Nephron progenitor cell (in vitro differentiated cells): ENCODE results near the gene HORMAD1.

Experiments used
- DNase-seq: peaks from one replicate; pipeline ENCODE4 v3.0.0; 2021
- H3K27ac Mint-ChIP-seq: 2 replicates; pipeline ENCODE4 v1.8.0; 2021; ENCODE audit warnings: mild to moderate bottlenecking, moderate library complexity, mixed read lengths
- H3K27me3 Mint-ChIP-seq: 2 replicates; pipeline ENCODE4 v1.8.0; 2021; ENCODE audit warnings: mild to moderate bottlenecking, low read depth, mixed read lengths; ENCODE audit not compliant: poor library complexity
- H3K36me3 Mint-ChIP-seq: 2 replicates; pipeline ENCODE4 v1.8.0; 2021; ENCODE audit warnings: low read depth, mixed read lengths
- H3K4me1 Mint-ChIP-seq: 2 replicates; pipeline ENCODE4 v1.8.0; 2021; ENCODE audit warnings: mixed read lengths
- H3K4me3 Mint-ChIP-seq: 2 replicates; pipeline ENCODE4 v1.8.0; 2021; ENCODE audit warnings: mild to moderate bottlenecking, moderate library complexity, mixed read lengths
- H3K9me3 Mint-ChIP-seq: 2 replicates; pipeline ENCODE4 v1.8.0; 2021; ENCODE audit warnings: mild to moderate bottlenecking, moderate library complexity, mixed read lengths
- CTCF ChIP-seq: fragments of 200-600 bp; sonication (generic); IDR thresholded peaks from 2 replicates; pipeline ENCODE4 v1.5.0; 2021; ENCODE audit warnings: antibody characterized with exemption

Gene HORMAD1

GRCh38 chr1:150708595-150708994, 12.1 kb downstream of the HORMAD1 start:
- H3K4me1 Mint-ChIP-seq, result peaks cover 13% of the 10 kb centered on the region
- H3K27me3 Mint-ChIP-seq, result no peaks in the 10 kb centered on the region
- DNase-seq, result no peak
- no peaks in the 10 kb centered on the region for H3K9me3 Mint-ChIP-seq
- no peaks in the 10 kb centered on the region for H3K36me3 Mint-ChIP-seq
- H3K27ac Mint-ChIP-seq, result no peak overlapping the region
- no peak overlapping the region for H3K4me3 Mint-ChIP-seq
- no peak for TF ChIP-seq CTCF

GRCh38 chr1:150706091-150706490, 14.6 kb downstream of the HORMAD1 start:
- Mint-ChIP-seq H3K36me3 (no peaks in the 10 kb centered on the region), H3K4me1 (peaks cover 6% of the 10 kb centered on the region), H3K27me3 (no peaks in the 10 kb centered on the region), H3K27ac (peak overlapping the region; percentile 8), H3K4me3 (no peak overlapping the region), H3K9me3 (no peaks in the 10 kb centered on the region)
- DNase-seq, result no peak
- no peak for TF ChIP-seq CTCF

- Mint-ChIP-seq H3K27me3 (peaks cover 8% of the 10 kb centered on the region), H3K36me3 (no peaks in the 10 kb centered on the region), H3K4me1 (no peaks in the 10 kb centered on the region), H3K4me3 (no peak overlapping the region), H3K9me3 (no peaks in the 10 kb centered on the region), H3K27ac (no peak overlapping the region)
- no peak for DNase-seq
- no peak for TF ChIP-seq CTCF
These were observed 17.3 kb downstream of the HORMAD1 start for GRCh38 chr1:150703427-150703826.

GRCh38 chr1:150696995-150697927, 23.4 kb downstream of the HORMAD1 start, which contains the start of gene GOLPH3L:
GOLPH3L (minus strand) TSS chr1:150697154; CDS start chr1:150694838, 2,316 bp downstream.
- H3K27me3 Mint-ChIP-seq, result peaks cover 8% of the 10 kb centered on the region
- H3K9me3 Mint-ChIP-seq, result no peaks in the 10 kb centered on the region
- H3K4me1 Mint-ChIP-seq, result peaks cover 27% of the 10 kb centered on the region
- H3K4me3 Mint-ChIP-seq, result peak within 1 kb of the TSS; percentile 100
- no peak for TF ChIP-seq CTCF
- peak within 1 kb of the TSS; percentile 98 for H3K27ac Mint-ChIP-seq
- peak; percentile 83 for DNase-seq
- H3K36me3 Mint-ChIP-seq, result peaks cover 29% of the 10 kb centered on the region

- peaks cover 36% of the 10 kb centered on the region for H3K36me3 Mint-ChIP-seq
- peaks cover 27% of the 10 kb centered on the region for H3K4me1 Mint-ChIP-seq
- TF ChIP-seq CTCF, result no peak
- DNase-seq, result no peak
- peaks cover 8% of the 10 kb centered on the region for H3K27me3 Mint-ChIP-seq
- peak overlapping the region; percentile 100 for H3K4me3 Mint-ChIP-seq
- H3K9me3 Mint-ChIP-seq, result no peaks in the 10 kb centered on the region
- peak overlapping the region; percentile 98 for H3K27ac Mint-ChIP-seq
These were observed 24.1 kb downstream of the HORMAD1 start for GRCh38 chr1:150696590-150696989.
